NCI-H1694 treated with DMSO at 0.1 percent for 48 hours (cell line): Measurements from ENCODE around the gene PRM1.
"Not testable (repeated sequence)": the region's sequence is repeated elsewhere in the genome, so short reads cannot be mapped to it uniquely, and the experiment has no call there.

Source experiments
- DNase-seq: peaks from one replicate; lab custom pipeline; 2025; lab: John Stamatoyannopoulos, UW

The PRM1 gene

GRCh38 chr16:11297492-11298142 is 16.5 kb upstream of the PRM1 start:
- DNase-seq = no peak

- no peak for DNase-seq
These were observed 15.8 kb upstream of the PRM1 start for GRCh38 chr16:11296706-11297491.

GRCh38 chr16:11296351-11296705 is 15.2 kb upstream of the PRM1 start:
- DNase-seq = no peak

GRCh38 chr16:11295672-11296071 is 14.5 kb upstream of the PRM1 start:
- DNase-seq = no peak

GRCh38 chr16:11292076-11292748 is 11.1 kb upstream of the PRM1 start:
- no peak for DNase-seq

GRCh38 chr16:11291091-11291703 is 10.1 kb upstream of the PRM1 start:
- DNase-seq = no peak

GRCh38 chr16:11290102-11290893 is 9.2 kb upstream of the PRM1 start:
- DNase-seq = no peak

- not testable (repeated sequence) for DNase-seq
These were observed 8.6 kb upstream of the PRM1 start for GRCh38 chr16:11289696-11290095.

- no peak for DNase-seq
These were observed 8.1 kb upstream of the PRM1 start for GRCh38 chr16:11289202-11289601.

GRCh38 chr16:11285842-11286241 is 4.7 kb upstream of the PRM1 start:
- no peak for DNase-seq

GRCh38 chr16:11283820-11284248 is 2.7 kb upstream of the PRM1 start:
- no peak for DNase-seq

- no peak for DNase-seq
These were observed 2.2 kb downstream of the PRM1 start for GRCh38 chr16:11278681-11279628.

GRCh38 chr16:11277607-11278337 is 3.4 kb downstream of the PRM1 start:
- no peak for DNase-seq

- DNase-seq = no peak
These were observed 4.1 kb downstream of the PRM1 start for GRCh38 chr16:11276896-11277593.

GRCh38 chr16:11276143-11276895 is 4.8 kb downstream of the PRM1 start, which contains the start of gene PRM2:
Gene PRM2, minus strand, starts transcription at chr16:11276480. Its CDS starts 110 bp downstream, at chr16:11276370.
- DNase-seq = no peak

GRCh38 chr16:11274964-11275363 is 6.2 kb downstream of the PRM1 start:
- no peak for DNase-seq

GRCh38 chr16:11273721-11274324 is 7.3 kb downstream of the PRM1 start:
- DNase-seq = no peak
